Ascending aorta (tissue), 2 donors: Measurements from ENCODE around the gene DOCK6. TPM values are rescaled to one million over a fixed set of nuclear protein-coding genes. Genes with fewer than 3 reads are reported as not detected.

Experiments
- DNase-seq, 2 donors: peaks; one replicate each; pipeline ENCODE4 v3.0.0-alpha.2; 2019; ENCODE audit warnings: low spot score in 2 of 2
- H3K27ac ChIP-seq, 2 donors: fragments of 200-600 bp; sonication (generic); one replicate each; pipeline ENCODE4 v1.5.1; 2016 to 2017; ENCODE audit warnings: mild to moderate bottlenecking in 1 of 2
- H3K27me3 ChIP-seq: fragments of 200-600 bp; sonication (generic); one replicate; pipeline ENCODE4 v1.5.1; 2017
- H3K36me3 ChIP-seq, 2 donors: fragments of 200-600 bp; sonication (generic); one replicate each; pipeline ENCODE4 v1.5.1; 2016
- H3K4me1 ChIP-seq, 2 donors: fragments of 200-600 bp; sonication (generic); one replicate each; pipeline ENCODE4 v1.5.1; 2016 to 2017; ENCODE audit warnings: mild to moderate bottlenecking in 1 of 2
- H3K4me3 ChIP-seq, 2 donors: fragments of 200-600 bp; sonication (generic); one replicate each; pipeline ENCODE4 v1.5.1; 2016 to 2017; ENCODE audit warnings: mild to moderate bottlenecking in 1 of 2
- H3K9me3 ChIP-seq, 2 donors: fragments of 200-600 bp; sonication (generic); one replicate each; pipeline ENCODE4 v1.5.1; 2016
- intact Hi-C: fragments of 100-400 bp; cut with DNase I; formaldehyde crosslinking; loops from one replicate; pipeline ENCODE4 v1.15.1; 2023
- total RNA-seq: library from RNA; depleted of rRNA; stranded (reverse); fragments of >200 nt; gene quantifications from one replicate; pipeline ENCODE4 v1.1.0, GENCODE V29; 2016
- TF ChIP-seq, protein P1 (sequence below), 3 experiments: fragments of 200-600 bp in 2 of 3; fragments of 450-650 bp in 1 of 3; sonication (generic) in 2 of 3; IDR thresholded peaks; one replicate each; pipeline ENCODE4 v1.5.1; 2016 to 2019; ENCODE audit warnings: antibody characterized with exemption in 3 of 3, mild to moderate bottlenecking in 1 of 3, moderate library complexity in 1 of 3

The DOCK6 gene
- total RNA-seq, 1 donor from 2014 or later: 140 TPM

GRCh38 chr19:11284515-11284914 is 22.2 kb upstream of the DOCK6 start:
- TF ChIP-seq, protein P1, sequence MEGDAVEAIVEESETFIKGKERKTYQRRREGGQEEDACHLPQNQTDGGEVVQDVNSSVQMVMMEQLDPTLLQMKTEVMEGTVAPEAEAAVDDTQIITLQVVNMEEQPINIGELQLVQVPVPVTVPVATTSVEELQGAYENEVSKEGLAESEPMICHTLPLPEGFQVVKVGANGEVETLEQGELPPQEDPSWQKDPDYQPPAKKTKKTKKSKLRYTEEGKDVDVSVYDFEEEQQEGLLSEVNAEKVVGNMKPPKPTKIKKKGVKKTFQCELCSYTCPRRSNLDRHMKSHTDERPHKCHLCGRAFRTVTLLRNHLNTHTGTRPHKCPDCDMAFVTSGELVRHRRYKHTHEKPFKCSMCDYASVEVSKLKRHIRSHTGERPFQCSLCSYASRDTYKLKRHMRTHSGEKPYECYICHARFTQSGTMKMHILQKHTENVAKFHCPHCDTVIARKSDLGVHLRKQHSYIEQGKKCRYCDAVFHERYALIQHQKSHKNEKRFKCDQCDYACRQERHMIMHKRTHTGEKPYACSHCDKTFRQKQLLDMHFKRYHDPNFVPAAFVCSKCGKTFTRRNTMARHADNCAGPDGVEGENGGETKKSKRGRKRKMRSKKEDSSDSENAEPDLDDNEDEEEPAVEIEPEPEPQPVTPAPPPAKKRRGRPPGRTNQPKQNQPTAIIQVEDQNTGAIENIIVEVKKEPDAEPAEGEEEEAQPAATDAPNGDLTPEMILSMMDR (IDR thresholded peaks at IDR 0.05): no peak
- Histone ChIP-seq H3K36me3 (no peaks in the 10 kb centered on the region), H3K9me3 (no peaks in the 10 kb centered on the region), H3K4me1 (no peaks in the 10 kb centered on the region), H3K27me3 (no peaks in the 10 kb centered on the region), H3K4me3 (no peak overlapping the region), H3K27ac (no peak overlapping the region)
- no peak for DNase-seq
- intact Hi-C loops: no loop called here

DNA sequence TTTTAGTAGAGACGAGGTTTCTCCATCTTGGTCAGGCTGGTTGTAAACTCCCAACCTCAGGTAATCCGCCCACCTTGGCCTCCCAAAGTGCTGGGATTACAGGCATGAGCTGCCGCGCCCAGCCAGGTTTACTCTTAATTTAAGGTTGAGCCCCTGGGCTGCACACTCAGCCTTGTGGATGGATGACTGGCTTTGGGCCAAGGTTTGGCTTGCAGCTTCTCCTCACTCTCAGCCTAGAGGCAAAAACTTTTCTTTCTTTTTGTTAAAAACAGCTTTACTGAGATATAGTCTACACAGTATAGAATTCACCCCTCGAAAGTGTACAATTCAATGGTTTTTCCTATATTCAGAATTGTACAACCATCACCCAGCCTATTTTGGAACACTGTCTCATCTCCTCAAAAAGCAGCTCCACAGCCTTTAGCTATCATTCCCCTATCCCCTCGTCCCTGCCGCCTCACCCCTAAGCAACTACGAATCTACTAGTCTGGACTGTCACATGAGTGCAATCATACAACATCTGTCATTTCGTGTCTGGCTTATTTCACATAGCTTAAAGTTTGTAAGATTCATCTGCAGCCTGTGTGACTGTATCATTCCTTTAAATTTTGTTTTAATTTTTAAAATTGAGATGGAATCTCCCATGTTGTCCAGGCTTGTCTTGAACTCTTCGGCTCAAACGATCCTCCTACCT is 19.2 kb upstream of the DOCK6 start:
- intact Hi-C loops: no loop called here
- DNase-seq: no peak
- Histone ChIP-seq H3K36me3 (no peaks in the 10 kb centered on the region), H3K27ac (no peak overlapping the region), H3K4me1 (no peaks in the 10 kb centered on the region), H3K4me3 (no peak overlapping the region), H3K27me3 (no peaks in the 10 kb centered on the region), H3K9me3 (no peaks in the 10 kb centered on the region)
- TF ChIP-seq, protein P1 (IDR thresholded peaks at IDR 0.05): no peak

DNA sequence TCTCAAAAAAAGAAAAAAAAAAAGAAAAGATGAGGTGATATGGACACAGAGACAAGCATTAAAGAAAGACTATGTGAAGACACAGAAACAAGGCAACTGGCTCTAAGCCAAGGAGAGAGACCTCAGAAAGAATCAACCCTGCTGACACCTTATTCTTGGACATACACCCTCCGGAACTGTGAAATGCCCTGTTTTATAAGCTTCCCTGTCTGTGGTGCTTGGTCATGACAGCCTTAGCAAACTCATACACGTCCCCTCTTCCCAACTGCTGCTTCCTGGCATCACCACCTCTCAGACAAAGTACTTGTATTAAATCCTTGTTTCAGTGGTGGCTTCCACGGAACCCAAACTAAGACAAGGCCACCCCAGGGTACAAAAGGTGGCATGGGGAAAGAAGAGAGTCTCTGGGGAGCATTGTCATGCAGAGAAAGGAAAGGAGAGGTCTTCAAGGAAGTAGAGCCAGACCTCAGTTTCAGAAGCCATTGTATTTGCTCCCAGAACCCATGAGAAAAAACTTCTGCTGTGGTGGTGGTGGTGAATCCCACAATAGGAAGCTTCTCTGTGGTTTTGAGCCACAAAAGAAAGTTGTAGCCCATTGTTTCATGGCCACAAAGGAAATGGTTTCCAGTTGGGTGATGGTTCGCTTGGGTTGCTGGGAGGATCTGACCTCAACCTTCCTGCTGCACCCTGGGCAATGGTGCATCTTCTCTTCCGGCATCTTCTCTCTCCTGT is 17.3 kb upstream of the DOCK6 start:
- no peak for DNase-seq
- no peaks in the 10 kb centered on the region for H3K4me1 ChIP-seq
- no peak overlapping the region for H3K4me3 ChIP-seq
- no peaks in the 10 kb centered on the region for H3K9me3 ChIP-seq
- no peaks in the 10 kb centered on the region for H3K36me3 ChIP-seq
- no peaks in the 10 kb centered on the region for H3K27me3 ChIP-seq
- intact Hi-C loops: no loop called here
- TF ChIP-seq, protein P1 (IDR thresholded peaks at IDR 0.05): no peak
- H3K27ac ChIP-seq: no peak overlapping the region

GRCh38 chr19:11278670-11279069 is 16.3 kb upstream of the DOCK6 start:
- no peak for DNase-seq
- Histone ChIP-seq H3K36me3 (no peaks in the 10 kb centered on the region), H3K27me3 (no peaks in the 10 kb centered on the region), H3K4me3 (no peak overlapping the region), H3K27ac (no peak overlapping the region), H3K4me1 (no peaks in the 10 kb centered on the region), H3K9me3 (no peaks in the 10 kb centered on the region)
- TF ChIP-seq, protein P1 (IDR thresholded peaks at IDR 0.05): no peak
- intact Hi-C loops: no loop called here

DNA sequence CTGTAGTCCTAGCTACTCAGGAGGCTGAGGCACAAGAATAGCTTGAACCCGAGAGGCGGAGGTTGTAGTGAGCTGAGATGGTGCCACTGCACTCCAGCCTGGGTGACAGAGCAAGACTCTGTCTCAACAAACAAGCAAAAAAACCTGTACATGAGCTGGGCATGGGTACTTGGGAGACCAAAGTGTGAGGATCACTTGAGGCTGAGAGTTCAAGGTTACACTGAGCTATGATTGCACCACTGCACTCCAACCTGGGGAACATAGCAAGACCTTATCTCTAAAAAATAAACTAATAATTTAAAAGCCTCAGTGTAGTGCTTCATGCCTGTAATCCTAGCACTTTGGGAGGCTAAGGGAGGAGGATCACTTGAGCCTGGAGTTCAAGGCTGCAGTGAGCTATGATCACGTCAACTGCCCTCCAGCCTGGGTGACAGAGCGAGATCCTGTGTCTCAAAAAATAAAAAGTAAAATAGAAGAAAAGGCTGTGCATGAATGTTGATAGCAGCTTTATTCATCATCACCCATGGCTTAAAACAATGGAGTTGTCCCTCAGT is 12.3 kb upstream of the DOCK6 start:
- no peak for DNase-seq
- H3K9me3 ChIP-seq: no peaks in the 10 kb centered on the region
- no peaks in the 10 kb centered on the region for H3K27me3 ChIP-seq
- H3K36me3 ChIP-seq: no peaks in the 10 kb centered on the region
- H3K4me1 ChIP-seq: no peaks in the 10 kb centered on the region
- H3K4me3 ChIP-seq: no peak overlapping the region
- intact Hi-C loops: no loop called here
- H3K27ac ChIP-seq: no peak overlapping the region
- TF ChIP-seq, protein P1 (IDR thresholded peaks at IDR 0.05): no peak
